ENCODE results near the gene CNTF. TPM values are rescaled to one million over a fixed set of nuclear protein-coding genes. Genes with fewer than 3 reads are reported as not detected.

CNTF gene
- total and polyA plus RNA-seq, 7 donors = 0.87 to 1.8 (median 1.6) TPM; not detected in 2

DNA sequence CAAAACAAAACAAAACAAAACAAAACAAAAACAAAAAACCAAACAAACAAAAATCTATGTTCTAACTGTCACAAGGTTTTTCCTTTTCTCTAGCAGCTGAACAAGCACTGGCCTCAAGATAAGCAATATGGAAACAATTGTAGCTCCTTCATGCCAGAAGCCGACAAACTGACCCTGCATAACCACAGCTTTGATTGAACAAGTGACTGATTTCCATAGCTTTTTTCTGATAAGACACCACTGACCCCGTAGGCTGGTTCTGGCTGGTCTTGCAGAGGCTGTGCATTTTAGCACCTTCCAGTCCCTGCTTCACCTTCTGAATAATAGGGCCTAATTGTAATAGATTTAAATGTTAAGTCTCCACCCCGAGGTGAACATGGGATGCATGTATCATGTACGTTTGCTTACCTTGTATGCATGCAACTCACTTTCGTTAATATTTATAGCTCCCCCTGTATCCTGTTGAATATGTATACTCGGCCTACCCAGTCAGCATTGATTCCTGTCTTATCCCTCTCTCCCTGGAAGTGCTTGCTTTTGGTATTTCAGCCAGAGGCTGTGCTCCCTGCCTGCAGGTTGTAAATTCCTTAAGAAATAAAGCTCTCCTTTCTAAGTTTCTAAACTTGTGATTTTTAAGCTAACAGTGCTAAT is 49.6 kb downstream of the CNTF start:
- no peak overlapping the region for H3K4me3 ChIP-seq
- H3K4me1 ChIP-seq = no peaks in the 10 kb centered on the region
- no peaks in the 10 kb centered on the region for H3K36me3 ChIP-seq
- DNase-seq = no peak
- H3K9me3 ChIP-seq = no peaks in the 10 kb centered on the region
- TF ChIP-seq, protein P1, sequence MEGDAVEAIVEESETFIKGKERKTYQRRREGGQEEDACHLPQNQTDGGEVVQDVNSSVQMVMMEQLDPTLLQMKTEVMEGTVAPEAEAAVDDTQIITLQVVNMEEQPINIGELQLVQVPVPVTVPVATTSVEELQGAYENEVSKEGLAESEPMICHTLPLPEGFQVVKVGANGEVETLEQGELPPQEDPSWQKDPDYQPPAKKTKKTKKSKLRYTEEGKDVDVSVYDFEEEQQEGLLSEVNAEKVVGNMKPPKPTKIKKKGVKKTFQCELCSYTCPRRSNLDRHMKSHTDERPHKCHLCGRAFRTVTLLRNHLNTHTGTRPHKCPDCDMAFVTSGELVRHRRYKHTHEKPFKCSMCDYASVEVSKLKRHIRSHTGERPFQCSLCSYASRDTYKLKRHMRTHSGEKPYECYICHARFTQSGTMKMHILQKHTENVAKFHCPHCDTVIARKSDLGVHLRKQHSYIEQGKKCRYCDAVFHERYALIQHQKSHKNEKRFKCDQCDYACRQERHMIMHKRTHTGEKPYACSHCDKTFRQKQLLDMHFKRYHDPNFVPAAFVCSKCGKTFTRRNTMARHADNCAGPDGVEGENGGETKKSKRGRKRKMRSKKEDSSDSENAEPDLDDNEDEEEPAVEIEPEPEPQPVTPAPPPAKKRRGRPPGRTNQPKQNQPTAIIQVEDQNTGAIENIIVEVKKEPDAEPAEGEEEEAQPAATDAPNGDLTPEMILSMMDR (IDR thresholded peaks at IDR 0.05) = no peak
- TF ChIP-seq EP300 (IDR thresholded peaks at IDR 0.05) = no peak
- TF ChIP-seq POLR2A (IDR thresholded peaks at IDR 0.05) = no peak
- no peak for TF ChIP-seq POLR2AphosphoS5 (IDR thresholded peaks at IDR 0.05)
- H3K27ac ChIP-seq = no peak overlapping the region
- H3K27me3 ChIP-seq = no peaks in the 10 kb centered on the region
- intact Hi-C loops (cut with DNase I) = no loop called here
- 80 to 82% methylated on average over 6 of the region's 6 CpGs for WGBS, 2 donors

- WGBS, 2 donors = 90 to 91% methylated on average over 12 of the region's 12 CpGs
- Histone ChIP-seq H3K36me3 (no peaks in the 10 kb centered on the region), H3K27ac (no peak overlapping the region), H3K4me1 (no peaks in the 10 kb centered on the region), H3K27me3 (no peaks in the 10 kb centered on the region), H3K9me3 (no peaks in the 10 kb centered on the region), H3K4me3 (no peak overlapping the region)
- no peak for DNase-seq
- intact Hi-C loops (cut with DNase I) = loop anchor here (5.0 kb wide), 1 partner anchor 97 kb away; the partner anchor contains the start of genes LPXN and ZFP91
- TF ChIP-seq EP300 (IDR thresholded peaks at IDR 0.05) = no peak
- TF ChIP-seq POLR2A (IDR thresholded peaks at IDR 0.05) = no peak
- TF ChIP-seq POLR2AphosphoS5 (IDR thresholded peaks at IDR 0.05) = no peak
- TF ChIP-seq, protein P1 (IDR thresholded peaks at IDR 0.05) = no peak
Observed at GRCh38 chr11:58674609-58675008, 52.1 kb downstream of the CNTF start.

Other genes with a start within 250 kb of the CNTF start
- gene OR5B3, start 215.8 kb upstream of the CNTF start, total RNA-seq = not detected
- gene OR5B3, start 215.8 kb upstream of the CNTF start, polyA plus RNA-seq = not detected
- under 1 TPM in 1 of 4 donors, not detected in 3; 0.36 TPM for gene OR5B2, start 194.5 kb upstream of the CNTF start, total RNA-seq
- gene OR5B2, start 194.5 kb upstream of the CNTF start, polyA plus RNA-seq = not detected
- not detected for gene OR5B12, start 180.4 kb upstream of the CNTF start, total RNA-seq
- not detected for gene OR5B12, start 180.4 kb upstream of the CNTF start, polyA plus RNA-seq
- under 1 TPM in 1 of 4 donors, not detected in 3; 0.83 TPM for gene OR5B21, start 114.6 kb upstream of the CNTF start, total RNA-seq
- gene OR5B21, start 114.6 kb upstream of the CNTF start, polyA plus RNA-seq = not detected
- gene LPXN, start 46.8 kb upstream of the CNTF start, total RNA-seq = 10 to 100 TPM in 1 of 4 donors, 1 to 10 TPM in 3; 4.8 to 11.4 (median 6.9) TPM
- gene LPXN, start 46.8 kb upstream of the CNTF start, polyA plus RNA-seq = 10 to 100 TPM; 12.0 to 26.8 (median 13.6) TPM
- 10 to 100 TPM; 68.4 to 77.4 (median 74.0) TPM for gene ZFP91, start 43.6 kb upstream of the CNTF start, total RNA-seq
- gene ZFP91, start 43.6 kb upstream of the CNTF start, polyA plus RNA-seq = 10 to 100 TPM; 31.6 to 43.2 (median 34.2) TPM
- not detected for gene GLYAT, start 109.3 kb downstream of the CNTF start, total RNA-seq
- gene GLYAT, start 109.3 kb downstream of the CNTF start, polyA plus RNA-seq = under 1 TPM in 1 of 3 donors, not detected in 2; 0.16 TPM
- not detected for gene GLYATL2, start 222.0 kb downstream of the CNTF start, total RNA-seq
- gene GLYATL2, start 222.0 kb downstream of the CNTF start, polyA plus RNA-seq = under 1 TPM in 1 of 3 donors, not detected in 2; 0.06 TPM